GM23248 (cell line): ENCODE results near the gene C17orf78.

ENCODE experiments used
- EZH2 ChIP-seq: fragments of 200-600 bp; sonication (generic); IDR thresholded peaks from 2 replicates; pipeline ENCODE4 v1.6.1; 2018; ENCODE audit warnings: antibody characterized with exemption, mild to moderate bottlenecking; ENCODE audit not compliant: insufficient read depth, poor library complexity, severe bottlenecking
- EZH2phosphoT487 ChIP-seq: fragments of 200-600 bp; sonication (generic); IDR thresholded peaks from 2 replicates; pipeline ENCODE4 v1.6.1; 2018; ENCODE audit warnings: antibody characterized with exemption, moderate library complexity, mild to moderate bottlenecking, low read depth; ENCODE audit not compliant: insufficient read depth

DNA sequence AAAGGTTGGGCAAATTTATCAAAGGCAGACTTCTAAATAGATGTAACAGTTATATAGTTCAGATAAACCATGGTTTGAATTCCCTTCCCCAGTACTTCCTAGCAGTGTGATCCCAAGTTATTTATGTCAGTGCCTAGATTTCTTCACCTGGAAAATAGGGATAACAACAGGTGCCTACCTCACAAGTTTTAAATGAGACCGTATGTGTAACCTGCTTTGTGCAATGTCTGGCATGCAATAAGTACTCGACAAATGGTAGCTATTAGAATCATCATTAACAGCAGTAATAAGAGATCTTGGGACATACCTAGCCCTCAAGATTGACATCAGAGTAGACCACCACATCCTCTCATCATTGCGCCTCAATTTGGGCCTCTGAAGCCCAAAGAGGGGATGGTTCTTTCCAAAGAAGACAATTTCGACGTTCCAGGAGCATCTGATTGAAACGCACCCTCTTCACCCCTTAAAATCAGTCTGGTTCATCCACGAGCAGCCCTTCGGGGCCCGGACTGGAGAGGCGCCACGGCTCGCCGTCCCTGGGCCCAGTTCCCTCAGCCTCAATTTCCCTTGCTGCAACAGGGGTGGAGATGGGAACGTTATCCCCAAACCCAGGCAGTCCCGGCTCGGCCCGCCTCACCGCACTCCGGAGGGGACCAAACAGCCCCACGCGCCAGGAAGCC, 30.3 kb downstream of the C17orf78 start:
- no peak for TF ChIP-seq EZH2
- TF ChIP-seq EZH2phosphoT487 = no peak
